GM12872 (cell line): ENCODE measurements around the gene TRERF1.

Source experiments
- CTCF ChIP-seq: IDR thresholded peaks from 3 replicates; pipeline ENCODE4 v1.5.1; 2011; ENCODE audit warnings: low read depth, mild to moderate bottlenecking, low read length, moderate library complexity; ENCODE audit not compliant: insufficient read depth

The TRERF1 gene

GRCh38 chr6:42471142-42471541, 19.4 kb upstream of the TRERF1 start:
- TF ChIP-seq CTCF, result no peak

- no peak for TF ChIP-seq CTCF
Observed at GRCh38 chr6:42468273-42468672, 16.5 kb upstream of the TRERF1 start.

GRCh38 chr6:42467651-42468050, 15.9 kb upstream of the TRERF1 start:
- TF ChIP-seq CTCF, result no peak

- no peak for TF ChIP-seq CTCF
Observed at GRCh38 chr6:42462474-42462972, 10.8 kb upstream of the TRERF1 start.

GRCh38 chr6:42460883-42461282, 9.2 kb upstream of the TRERF1 start:
- TF ChIP-seq CTCF, result no peak

GRCh38 chr6:42459888-42460287, 8.2 kb upstream of the TRERF1 start:
- TF ChIP-seq CTCF, result no peak

- no peak for TF ChIP-seq CTCF
Observed at GRCh38 chr6:42454428-42454791, 2.7 kb upstream of the TRERF1 start.

- TF ChIP-seq CTCF, result no peak
Observed at GRCh38 chr6:42453654-42454427, 2.1 kb upstream of the TRERF1 start.
